Bronchial epithelial cell (primary cell): ENCODE data around the gene MYO3B. TPM values are rescaled to one million over a fixed set of nuclear protein-coding genes. Genes with fewer than 3 reads are reported as not detected.

Experiments
- DNase-seq: peaks from one replicate; pipeline ENCODE4 v3.0.0-alpha.2; 2010; ENCODE audit warnings: low read depth
- FAIRE-seq: peaks from 2 replicates; lab custom pipeline; 2011; peaks lifted over from hg19 to GRCh38; lab: Jason Lieb, UNC
- H3K27me3 ChIP-seq: 2 replicates; pipeline ENCODE4 v1.5.1; 2011; ENCODE audit warnings: low read length; ENCODE audit not compliant: control insufficient read depth, insufficient read depth
- H3K36me3 ChIP-seq: 2 replicates; pipeline ENCODE4 v1.5.1; 2011; ENCODE audit warnings: low read length; ENCODE audit not compliant: control insufficient read depth, insufficient read depth
- H3K4me3 ChIP-seq: 2 replicates; pipeline ENCODE4 v1.5.1; 2011; ENCODE audit warnings: mild to moderate bottlenecking, low read depth, low read length, control low read depth
- CTCF ChIP-seq: IDR thresholded peaks from 2 replicates; pipeline ENCODE4 v1.5.1; 2011; ENCODE audit warnings: mild to moderate bottlenecking, moderate library complexity, low read length, control low read depth, inconsistent platforms; ENCODE audit not compliant: insufficient read depth, severe bottlenecking
- total RNA-seq: library from RNA; depleted of rRNA; stranded (reverse); fragments of >200 nt; gene quantifications from 2 replicates; pipeline ENCODE4 v1.2.1, GENCODE V29; 2014

MYO3B gene
- total RNA-seq, 1 donor from 2014 or later: under 0.01 TPM

GRCh38 chr2:170310876-170311502 is 133.0 kb downstream of the MYO3B start:
- Histone ChIP-seq H3K27me3 (no peaks in the 10 kb centered on the region), H3K36me3 (no peaks in the 10 kb centered on the region), H3K4me3 (no peak overlapping the region)
- DNase-seq: peak; percentile 80
- no peak for TF ChIP-seq CTCF
- no peak for FAIRE-seq

GRCh38 chr2:170313347-170313991 is 135.5 kb downstream of the MYO3B start:
- Histone ChIP-seq H3K27me3 (no peaks in the 10 kb centered on the region), H3K4me3 (no peak overlapping the region), H3K36me3 (no peaks in the 10 kb centered on the region)
- TF ChIP-seq CTCF: no peak
- DNase-seq (peak; percentile 50), FAIRE-seq (peak; percentile 28)

GRCh38 chr2:170313992-170314348 is 136.0 kb downstream of the MYO3B start:
- no peaks in the 10 kb centered on the region for H3K36me3 ChIP-seq
- H3K4me3 ChIP-seq: no peak overlapping the region
- no peak for TF ChIP-seq CTCF
- FAIRE-seq (no peak), DNase-seq (no peak)
- H3K27me3 ChIP-seq: no peaks in the 10 kb centered on the region

DNA sequence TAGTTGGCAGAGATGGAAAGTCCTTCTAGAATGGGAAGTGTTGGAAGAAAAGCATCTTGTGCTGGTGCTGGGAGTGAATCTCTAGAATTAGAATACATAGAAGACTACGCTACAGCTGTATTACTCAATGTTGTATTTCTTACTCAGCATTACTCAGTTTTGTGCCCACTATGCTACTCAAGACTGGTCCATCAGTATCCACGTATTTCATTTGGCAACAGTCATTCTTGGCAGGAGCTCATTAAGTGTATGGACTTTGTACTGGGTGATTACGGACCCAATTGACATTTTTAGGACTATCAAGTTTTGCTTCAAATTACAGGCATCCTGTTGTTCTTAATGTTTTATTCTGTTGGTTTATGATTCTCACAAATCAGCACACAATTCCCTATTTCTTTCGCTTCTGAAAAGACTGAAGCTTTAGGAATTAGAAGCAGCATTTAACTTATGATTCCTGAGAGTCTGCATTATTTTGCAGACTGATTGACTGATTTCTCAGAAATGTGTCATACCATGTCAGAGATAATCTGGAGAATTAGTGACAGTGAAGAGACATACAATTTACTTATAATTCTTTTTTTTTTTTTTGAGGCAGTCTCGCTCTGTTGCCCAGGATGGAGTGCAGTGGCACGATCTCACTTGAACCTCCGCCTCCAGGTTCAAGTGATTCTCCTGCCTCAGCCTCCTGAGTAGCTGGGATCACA is 136.9 kb downstream of the MYO3B start:
- no peaks in the 10 kb centered on the region for H3K36me3 ChIP-seq
- no peak for FAIRE-seq
- no peaks in the 10 kb centered on the region for H3K27me3 ChIP-seq
- no peak for TF ChIP-seq CTCF
- H3K4me3 ChIP-seq: no peak overlapping the region
- DNase-seq: peak; percentile 96

DNA sequence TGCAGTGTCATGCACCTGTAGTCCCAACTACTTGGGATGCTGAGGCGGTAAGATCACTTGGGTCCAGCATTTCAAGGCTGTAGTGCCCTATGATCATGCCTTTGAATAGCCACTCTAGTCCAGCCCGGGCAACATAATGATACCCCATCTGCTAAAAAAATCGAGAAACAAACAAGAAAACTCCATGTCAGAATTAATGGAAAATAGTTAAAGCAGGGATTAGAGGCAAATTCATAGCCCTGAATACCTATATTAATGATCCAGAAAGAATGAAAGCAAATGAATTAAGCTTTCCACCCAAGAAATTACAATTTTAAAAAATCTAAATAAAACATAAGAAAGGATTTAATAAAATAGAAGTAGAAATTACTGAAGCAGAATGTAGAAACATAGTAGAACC is 143.0 kb downstream of the MYO3B start:
- DNase-seq (no peak), FAIRE-seq (no peak)
- no peaks in the 10 kb centered on the region for H3K27me3 ChIP-seq
- no peak overlapping the region for H3K4me3 ChIP-seq
- H3K36me3 ChIP-seq: no peaks in the 10 kb centered on the region
- TF ChIP-seq CTCF: no peak
